Coronary artery (tissue), 2 donors: ENCODE data around the gene GPRIN3.
"Not testable (repeated sequence)": the region's sequence is repeated elsewhere in the genome, so short reads cannot be mapped to it uniquely, and the experiment has no call there.

Source experiments
- DNase-seq: peaks from one replicate; pipeline ENCODE4 v3.0.0-alpha.2; 2017; ENCODE audit warnings: low spot score
- H3K27ac ChIP-seq, 2 donors: fragments of 200-600 bp; sonication (generic); one replicate each; pipeline ENCODE4 v1.5.1; 2016 to 2019
- H3K4me3 ChIP-seq: fragments of 200-600 bp; sonication (generic); 2 replicates; pipeline ENCODE4 v1.5.1; 2016; ENCODE audit warnings: mild to moderate bottlenecking, moderate library complexity
- CTCF ChIP-seq: fragments of 200-600 bp; sonication (generic); IDR thresholded peaks from one replicate; pipeline ENCODE4 v1.5.1; 2019; ENCODE audit warnings: antibody characterized with exemption

The GPRIN3 gene

GRCh38 chr4:89263265-89263664 lies 44.3 kb downstream of the GPRIN3 start:
- DNase-seq = no peak
- H3K4me3 ChIP-seq = no peak overlapping the region
- no peak for TF ChIP-seq CTCF
- H3K27ac ChIP-seq = no peak overlapping the region

GRCh38 chr4:89259301-89260028 lies 48.1 kb downstream of the GPRIN3 start:
- H3K4me3 ChIP-seq = no peak overlapping the region
- H3K27ac ChIP-seq = no peak overlapping the region
- TF ChIP-seq CTCF = no peak
- DNase-seq = no peak

- Histone ChIP-seq H3K27ac (no peak overlapping the region), H3K4me3 (no peak overlapping the region)
- no peak for TF ChIP-seq CTCF
- DNase-seq = no peak
Observed at GRCh38 chr4:89258506-89258905, 49.1 kb downstream of the GPRIN3 start.

- Histone ChIP-seq H3K27ac (no peak overlapping the region), H3K4me3 (no peak overlapping the region)
- TF ChIP-seq CTCF = no peak
- DNase-seq = no peak
Observed at GRCh38 chr4:89257376-89257775, 50.2 kb downstream of the GPRIN3 start.

- Histone ChIP-seq H3K27ac (no peak overlapping the region), H3K4me3 (no peak overlapping the region)
- no peak for TF ChIP-seq CTCF
- DNase-seq = no peak
Observed at GRCh38 chr4:89256203-89256800, 51.3 kb downstream of the GPRIN3 start.

- H3K4me3 ChIP-seq = no peak overlapping the region
- no peak for DNase-seq
- no peak overlapping the region for H3K27ac ChIP-seq
- peak; percentile 31 for TF ChIP-seq CTCF
Observed at GRCh38 chr4:89254847-89255246, 52.8 kb downstream of the GPRIN3 start.

GRCh38 chr4:89254347-89254746 lies 53.3 kb downstream of the GPRIN3 start:
- not testable (repeated sequence) for H3K27ac ChIP-seq, DNase-seq, H3K4me3 ChIP-seq
